BE2C (cell line): ENCODE measurements around the gene UCK2.

Experiments
- DNase-seq: peaks from one replicate; pipeline ENCODE4 v3.0.0-alpha.2; 2020
- H3K27me3 ChIP-seq: fragments of 250-450 bp; sonication (Bioruptor Pico); 2 replicates; pipeline ENCODE4 v1.5.1; 2020; ENCODE audit warnings: mild to moderate bottlenecking
- H3K36me3 ChIP-seq: fragments of 250-450 bp; sonication (Bioruptor Pico); 2 replicates; pipeline ENCODE4 v1.5.1; 2020; ENCODE audit warnings: mild to moderate bottlenecking
- H3K4me1 ChIP-seq: fragments of 250-450 bp; sonication (Bioruptor Pico); 2 replicates; pipeline ENCODE4 v1.5.1; 2020
- H3K4me3 ChIP-seq: 2 replicates; pipeline ENCODE4 v1.5.1; 2011; ENCODE audit warnings: low read depth, low read length
- H3K9me3 ChIP-seq: fragments of 250-450 bp; sonication (Bioruptor Pico); 2 replicates; pipeline ENCODE4 v1.5.1; 2020
- TF ChIP-seq, protein P1 (sequence below): IDR thresholded peaks from 2 replicates; pipeline ENCODE4 v1.5.1; 2012; ENCODE audit warnings: mild to moderate bottlenecking, low read depth, low read length

The UCK2 gene

DNA sequence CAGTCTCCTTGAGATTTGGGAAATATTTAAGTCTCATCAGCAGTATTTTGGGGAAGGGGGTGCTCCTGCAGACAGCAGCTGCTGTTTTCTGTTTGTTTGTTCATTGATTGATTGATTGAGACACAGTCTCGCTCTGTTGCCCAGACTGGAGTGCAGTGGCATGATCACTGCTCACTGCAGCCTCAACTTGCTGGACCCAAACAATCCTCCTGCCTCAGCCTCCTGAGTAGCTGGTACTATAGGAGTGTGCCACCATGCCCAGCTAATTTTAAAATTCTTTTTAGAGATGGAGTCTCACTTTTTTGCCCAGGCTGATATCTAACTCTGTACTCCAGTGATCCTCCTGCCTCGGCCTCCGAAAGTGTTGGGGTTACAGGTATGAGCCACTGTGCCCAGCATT, 18.2 kb downstream of the UCK2 start:
- no peak for DNase-seq
- peaks cover 22% of the 10 kb centered on the region for H3K36me3 ChIP-seq
- no peak overlapping the region for H3K4me3 ChIP-seq
- TF ChIP-seq, protein P1, sequence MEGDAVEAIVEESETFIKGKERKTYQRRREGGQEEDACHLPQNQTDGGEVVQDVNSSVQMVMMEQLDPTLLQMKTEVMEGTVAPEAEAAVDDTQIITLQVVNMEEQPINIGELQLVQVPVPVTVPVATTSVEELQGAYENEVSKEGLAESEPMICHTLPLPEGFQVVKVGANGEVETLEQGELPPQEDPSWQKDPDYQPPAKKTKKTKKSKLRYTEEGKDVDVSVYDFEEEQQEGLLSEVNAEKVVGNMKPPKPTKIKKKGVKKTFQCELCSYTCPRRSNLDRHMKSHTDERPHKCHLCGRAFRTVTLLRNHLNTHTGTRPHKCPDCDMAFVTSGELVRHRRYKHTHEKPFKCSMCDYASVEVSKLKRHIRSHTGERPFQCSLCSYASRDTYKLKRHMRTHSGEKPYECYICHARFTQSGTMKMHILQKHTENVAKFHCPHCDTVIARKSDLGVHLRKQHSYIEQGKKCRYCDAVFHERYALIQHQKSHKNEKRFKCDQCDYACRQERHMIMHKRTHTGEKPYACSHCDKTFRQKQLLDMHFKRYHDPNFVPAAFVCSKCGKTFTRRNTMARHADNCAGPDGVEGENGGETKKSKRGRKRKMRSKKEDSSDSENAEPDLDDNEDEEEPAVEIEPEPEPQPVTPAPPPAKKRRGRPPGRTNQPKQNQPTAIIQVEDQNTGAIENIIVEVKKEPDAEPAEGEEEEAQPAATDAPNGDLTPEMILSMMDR, result no peak
- H3K9me3 ChIP-seq, result no peaks in the 10 kb centered on the region
- H3K4me1 ChIP-seq, result peaks cover 19% of the 10 kb centered on the region
- H3K27me3 ChIP-seq, result no peaks in the 10 kb centered on the region

DNA sequence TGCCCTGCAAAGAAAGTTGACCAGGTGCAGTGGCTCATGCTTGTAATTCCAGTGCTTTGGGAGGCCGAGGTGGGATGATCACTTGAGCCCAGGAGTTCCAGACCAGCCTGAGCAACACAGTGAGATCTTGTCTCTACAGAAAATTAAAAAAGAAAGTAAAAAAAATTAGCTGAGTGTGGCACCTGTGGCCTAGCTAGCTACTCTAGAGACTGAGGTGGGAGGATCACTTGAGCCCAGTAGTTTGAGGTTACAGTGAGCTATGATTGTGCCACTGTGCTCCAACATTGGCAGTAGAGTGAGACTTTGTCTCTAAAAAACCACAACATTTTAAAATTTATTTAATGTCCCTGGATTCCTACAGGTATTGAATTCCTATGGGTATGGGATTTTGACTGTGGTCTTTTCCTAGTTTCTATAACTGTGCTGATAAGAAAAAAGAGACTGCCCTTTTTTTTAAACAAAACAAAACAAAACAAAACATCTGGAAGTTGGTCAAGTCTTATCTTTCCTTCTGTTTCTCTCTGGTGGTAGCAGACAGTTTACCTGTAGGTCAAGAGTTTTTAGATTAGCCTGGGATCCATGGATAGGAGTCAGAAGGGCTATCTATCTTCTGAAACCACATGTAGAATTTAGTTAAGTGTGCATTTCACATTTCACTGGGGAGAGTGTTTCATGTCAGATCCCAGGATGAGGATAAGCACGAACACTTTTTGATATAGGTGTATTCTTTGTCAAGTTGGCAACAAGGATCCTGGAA, 18.8 kb downstream of the UCK2 start:
- H3K27me3 ChIP-seq, result no peaks in the 10 kb centered on the region
- DNase-seq, result no peak
- H3K4me3 ChIP-seq, result no peak overlapping the region
- TF ChIP-seq, protein P1, result no peak
- H3K36me3 ChIP-seq, result peaks cover 22% of the 10 kb centered on the region
- no peaks in the 10 kb centered on the region for H3K9me3 ChIP-seq
- peaks cover 23% of the 10 kb centered on the region for H3K4me1 ChIP-seq

DNA sequence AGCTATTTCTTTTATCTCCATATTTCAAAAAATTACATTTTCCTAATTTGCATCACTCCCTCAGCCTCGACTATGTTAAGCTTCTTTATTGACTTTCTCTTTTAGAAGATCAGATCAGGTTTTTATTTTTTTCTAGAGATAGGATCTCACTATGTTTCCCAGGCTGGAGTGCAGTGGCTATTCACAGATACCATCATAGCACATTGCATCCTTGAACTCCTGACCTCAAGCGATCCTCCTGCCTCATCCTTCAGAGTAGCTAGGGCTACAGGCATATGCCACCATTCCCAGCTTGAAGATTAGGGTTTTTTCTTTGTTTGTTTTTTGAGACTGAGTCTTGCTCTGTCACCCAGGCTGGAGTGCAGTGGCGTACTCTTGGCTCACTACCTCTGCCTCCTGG, 20.1 kb downstream of the UCK2 start:
- H3K27me3 ChIP-seq, result no peaks in the 10 kb centered on the region
- DNase-seq, result no peak
- H3K36me3 ChIP-seq, result peaks cover 22% of the 10 kb centered on the region
- no peaks in the 10 kb centered on the region for H3K9me3 ChIP-seq
- peaks cover 23% of the 10 kb centered on the region for H3K4me1 ChIP-seq
- TF ChIP-seq, protein P1, result no peak
- no peak overlapping the region for H3K4me3 ChIP-seq

DNA sequence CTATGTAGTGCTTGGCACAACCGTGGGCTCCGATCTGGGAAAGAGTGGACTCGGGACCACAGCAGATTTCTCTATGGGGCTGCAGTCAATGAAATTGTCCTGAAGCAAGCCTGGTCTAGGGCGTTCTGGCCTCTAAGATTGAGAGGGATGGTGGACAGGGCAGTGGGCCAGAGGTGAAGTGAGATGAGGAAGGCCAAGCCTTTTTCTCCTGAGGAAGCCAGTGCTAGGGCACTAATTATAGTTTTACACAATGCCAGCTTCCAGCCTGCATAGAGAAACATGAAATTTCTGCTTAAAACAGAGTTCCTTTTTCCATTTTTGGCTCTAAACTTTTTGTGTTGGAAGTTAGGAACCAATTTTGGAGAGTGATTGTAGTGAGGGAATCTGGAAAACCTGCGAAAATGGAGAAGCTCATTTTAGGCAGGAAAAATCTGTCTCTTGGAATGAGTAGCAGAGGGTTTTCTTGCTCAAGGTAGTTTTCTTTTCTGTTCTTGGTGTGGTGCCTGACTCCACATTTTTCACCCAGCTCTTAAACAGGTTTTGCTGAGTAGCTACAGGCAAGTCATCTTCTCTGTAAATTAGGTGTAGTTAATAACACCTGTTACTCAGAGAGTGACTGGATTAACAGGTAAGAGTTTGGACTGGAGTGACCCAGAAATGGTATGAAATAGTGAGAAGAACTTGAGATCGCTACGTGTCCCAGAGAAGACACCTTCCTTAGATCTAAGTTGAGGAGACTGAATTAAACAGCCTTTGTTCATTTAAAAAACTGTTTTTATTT, 22.1 kb downstream of the UCK2 start:
- no peak for DNase-seq
- no peaks in the 10 kb centered on the region for H3K27me3 ChIP-seq
- H3K4me3 ChIP-seq, result no peak overlapping the region
- peaks cover 22% of the 10 kb centered on the region for H3K4me1 ChIP-seq
- H3K36me3 ChIP-seq, result peaks cover 16% of the 10 kb centered on the region
- TF ChIP-seq, protein P1, result no peak
- no peaks in the 10 kb centered on the region for H3K9me3 ChIP-seq

DNA sequence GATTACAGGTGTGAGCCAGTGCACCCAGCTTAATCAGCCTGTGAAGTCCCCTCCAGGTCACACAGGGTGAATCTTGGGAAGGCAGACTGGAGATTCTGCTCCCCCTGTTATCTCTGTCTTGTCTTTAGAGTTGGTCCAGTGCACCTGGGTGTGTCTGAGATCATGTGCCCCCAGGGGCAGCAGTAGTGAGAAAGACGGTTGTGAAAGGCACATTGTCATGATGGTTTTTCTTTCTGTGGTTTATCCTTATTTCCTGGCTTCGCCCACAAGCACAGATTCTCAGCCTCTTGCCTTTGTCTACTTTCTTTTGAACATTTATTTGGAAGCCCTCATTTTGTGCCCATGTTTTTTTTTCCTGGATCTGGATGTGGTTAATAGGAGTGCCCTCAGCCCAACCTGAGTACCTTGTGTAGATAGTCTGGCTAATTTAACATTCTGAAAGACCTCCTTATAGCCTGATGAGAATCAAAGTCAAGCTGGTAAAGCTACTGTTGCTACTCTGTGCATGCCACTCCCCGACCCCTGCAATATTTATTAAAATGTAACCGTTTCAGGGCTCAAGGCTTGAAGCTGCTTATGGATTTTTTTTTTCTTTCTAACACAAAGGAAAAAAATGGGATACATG, 23.7 kb downstream of the UCK2 start:
- TF ChIP-seq, protein P1, result no peak
- Histone ChIP-seq H3K27me3 (no peaks in the 10 kb centered on the region), H3K36me3 (peaks cover 16% of the 10 kb centered on the region), H3K4me1 (peaks cover 35% of the 10 kb centered on the region), H3K4me3 (no peak overlapping the region), H3K9me3 (no peaks in the 10 kb centered on the region)
- DNase-seq, result no peak
